Fibroblast of villous mesenchyme (primary cell): ENCODE data around the gene CTNNA2. TPM values are rescaled to one million over a fixed set of nuclear protein-coding genes. Genes with fewer than 3 reads are reported as not detected.
"Not testable (repeated sequence)": the region's sequence is repeated elsewhere in the genome, so short reads cannot be mapped to it uniquely, and the experiment has no call there.

Experiments
- DNase-seq: peaks from one replicate; pipeline ENCODE4 v3.0.0-alpha.2; 2010; ENCODE audit warnings: low read depth
- H3K4me3 ChIP-seq: 2 replicates; pipeline ENCODE4 v1.5.1; 2011; ENCODE audit warnings: low read depth, mild to moderate bottlenecking, low read length
- CTCF ChIP-seq: IDR thresholded peaks from 2 replicates; pipeline ENCODE4 v1.5.1; 2012; ENCODE audit warnings: low read depth, mild to moderate bottlenecking, low read length; ENCODE audit not compliant: insufficient read depth
- total RNA-seq: library from RNA; depleted of rRNA; stranded (reverse); fragments of >200 nt; gene quantifications from 2 replicates; pipeline ENCODE4 v1.2.3, GENCODE V29; 2012

CTNNA2 gene
- total RNA-seq, 1 donor, result not detected

GRCh38 chr2:80080957-80081356 is 568.1 kb downstream of the CTNNA2 start:
- no peak overlapping the region for H3K4me3 ChIP-seq
- no peak for TF ChIP-seq CTCF
- peak; percentile 50 for DNase-seq

GRCh38 chr2:80086831-80087230 is 574.0 kb downstream of the CTNNA2 start:
- no peak for TF ChIP-seq CTCF
- peak; percentile 83 for DNase-seq

GRCh38 chr2:80091237-80091636 is 578.4 kb downstream of the CTNNA2 start:
- H3K4me3 ChIP-seq, result no peak overlapping the region
- no peak for TF ChIP-seq CTCF
- no peak for DNase-seq

More at GRCh38 chr2:80086831-80087230, 574.0 kb downstream of the CTNNA2 start:
- H3K4me3 ChIP-seq, result no peak overlapping the region

- DNase-seq, result no peak
- no peak overlapping the region for H3K4me3 ChIP-seq
- TF ChIP-seq CTCF, result no peak
These were observed 579.6 kb downstream of the CTNNA2 start for GRCh38 chr2:80092474-80092873.

GRCh38 chr2:80098503-80098902 is 585.7 kb downstream of the CTNNA2 start:
- DNase-seq, H3K4me3 ChIP-seq: not testable (repeated sequence)

GRCh38 chr2:80102026-80102425 is 589.2 kb downstream of the CTNNA2 start:
- peak; percentile 35 for DNase-seq
- no peak overlapping the region for H3K4me3 ChIP-seq
- no peak for TF ChIP-seq CTCF

- no peak overlapping the region for H3K4me3 ChIP-seq
- no peak for DNase-seq
- no peak for TF ChIP-seq CTCF
These were observed 592.3 kb downstream of the CTNNA2 start for GRCh38 chr2:80105015-80105640.
